GM10248 (cell line): ENCODE results near the gene MAN1C1.

ENCODE experiments used
- CTCF ChIA-PET: fragments of 300-600 bp; sonication (Branson Sonifier 250); formaldehyde crosslinking; extraction: SDS; loops from one replicate; lab custom pipeline; 2021; ENCODE audit warnings: antibody characterized with exemption; lab: Yijun Ruan, JAX
- POLR2A ChIA-PET: fragments of 350-650 bp; sonication (Branson Sonifier 250); formaldehyde crosslinking; extraction: SDS; loops from one replicate; lab custom pipeline; 2020; ENCODE audit warnings: antibody characterized with exemption; lab: Yijun Ruan, JAX
- DNase-seq: peaks from one replicate; pipeline ENCODE4 v3.0.0; 2012; ENCODE audit errors: extremely low spot score
- TF ChIP-seq, protein P1 (sequence below): IDR thresholded peaks from 2 replicates; pipeline ENCODE4 v1.5.1; 2012; ENCODE audit warnings: mild to moderate bottlenecking, low read depth; ENCODE audit errors: extremely low read depth, missing control alignments, control extremely low read depth

Gene MAN1C1

GRCh38 chr1:25814549-25815087 lies 198.0 kb downstream of the MAN1C1 start:
- POLR2A ChIA-PET: no interaction called here
- TF ChIP-seq, protein P1, sequence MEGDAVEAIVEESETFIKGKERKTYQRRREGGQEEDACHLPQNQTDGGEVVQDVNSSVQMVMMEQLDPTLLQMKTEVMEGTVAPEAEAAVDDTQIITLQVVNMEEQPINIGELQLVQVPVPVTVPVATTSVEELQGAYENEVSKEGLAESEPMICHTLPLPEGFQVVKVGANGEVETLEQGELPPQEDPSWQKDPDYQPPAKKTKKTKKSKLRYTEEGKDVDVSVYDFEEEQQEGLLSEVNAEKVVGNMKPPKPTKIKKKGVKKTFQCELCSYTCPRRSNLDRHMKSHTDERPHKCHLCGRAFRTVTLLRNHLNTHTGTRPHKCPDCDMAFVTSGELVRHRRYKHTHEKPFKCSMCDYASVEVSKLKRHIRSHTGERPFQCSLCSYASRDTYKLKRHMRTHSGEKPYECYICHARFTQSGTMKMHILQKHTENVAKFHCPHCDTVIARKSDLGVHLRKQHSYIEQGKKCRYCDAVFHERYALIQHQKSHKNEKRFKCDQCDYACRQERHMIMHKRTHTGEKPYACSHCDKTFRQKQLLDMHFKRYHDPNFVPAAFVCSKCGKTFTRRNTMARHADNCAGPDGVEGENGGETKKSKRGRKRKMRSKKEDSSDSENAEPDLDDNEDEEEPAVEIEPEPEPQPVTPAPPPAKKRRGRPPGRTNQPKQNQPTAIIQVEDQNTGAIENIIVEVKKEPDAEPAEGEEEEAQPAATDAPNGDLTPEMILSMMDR: no peak
- CTCF ChIA-PET: interaction anchor here (1.0 to 6.5 kb wide), 7 partner anchors 10 to 184 kb away, joined by 3 to 65 read pairs (median 4); partner anchors contain the start of genes PAFAH2 and SELENON
- DNase-seq: no peak

GRCh38 chr1:25815208-25816111 lies 198.9 kb downstream of the MAN1C1 start:
- ChIA-PET CTCF (interaction anchor here (0.9 to 1.8 kb wide), 5 partner anchors 11 to 295 kb away, joined by 3 to 9 read pairs (median 3); no protein-coding TSS in a partner anchor), POLR2A (no interaction called here)
- no peak for DNase-seq
- TF ChIP-seq, protein P1: no peak

DNA sequence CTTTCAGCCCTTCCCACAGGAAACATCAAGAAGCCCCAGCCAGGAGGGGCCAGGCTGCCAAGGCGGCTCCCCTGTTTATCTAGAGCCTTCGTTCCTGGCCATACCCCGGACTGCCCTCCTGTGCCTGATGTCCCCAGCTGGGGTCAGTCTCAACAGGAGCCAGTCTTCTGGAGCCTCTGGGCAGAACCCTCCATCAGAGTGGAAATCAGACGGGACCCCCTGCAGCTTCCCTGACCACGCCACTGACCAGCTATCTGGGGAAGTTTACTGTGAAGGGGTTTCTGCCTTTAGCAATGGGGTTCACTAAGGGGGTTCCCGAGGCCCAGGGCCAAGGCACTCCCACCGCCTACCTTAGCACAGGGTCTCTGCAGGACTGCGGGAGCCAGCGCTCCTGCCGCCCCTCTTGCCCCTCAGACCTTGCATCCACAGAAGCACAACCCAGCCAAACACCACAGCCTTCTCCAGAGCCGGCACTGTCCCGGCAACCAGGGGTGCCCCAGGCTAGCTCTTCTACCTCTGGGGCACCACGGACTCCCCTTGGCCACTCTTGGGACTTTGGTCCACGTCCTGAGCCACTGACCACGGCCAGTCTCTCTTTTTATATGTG lies 199.6 kb downstream of the MAN1C1 start:
- TF ChIP-seq, protein P1: no peak
- POLR2A ChIA-PET: no interaction called here
- no peak for DNase-seq
- CTCF ChIA-PET: interaction anchor here (1.0 kb wide), 1 partner anchor 15 kb away, joined by 3 read pairs; no protein-coding TSS in a partner anchor

- TF ChIP-seq, protein P1: no peak
- CTCF ChIA-PET: interaction anchor here (1.1 to 6.0 kb wide), 2 partner anchors 8 to 16 kb away, joined by 3 to 26 read pairs; no protein-coding TSS in a partner anchor
- POLR2A ChIA-PET: no interaction called here
- no peak for DNase-seq
Observed at GRCh38 chr1:25817840-25818501, 201.4 kb downstream of the MAN1C1 start.

- TF ChIP-seq, protein P1: no peak
- ChIA-PET POLR2A (no interaction called here), CTCF (interaction anchor here (1.9 to 6.0 kb wide), 2 partner anchors 9 to 18 kb away, joined by 5 to 26 read pairs; no protein-coding TSS in a partner anchor)
Observed at GRCh38 chr1:25818569-25818968, 202.0 kb downstream of the MAN1C1 start.

More at GRCh38 chr1:25818569-25818968, 202.0 kb downstream of the MAN1C1 start:
- no peak for DNase-seq
